ENCODE measurements around the gene LONP1.

LONP1 gene

DNA sequence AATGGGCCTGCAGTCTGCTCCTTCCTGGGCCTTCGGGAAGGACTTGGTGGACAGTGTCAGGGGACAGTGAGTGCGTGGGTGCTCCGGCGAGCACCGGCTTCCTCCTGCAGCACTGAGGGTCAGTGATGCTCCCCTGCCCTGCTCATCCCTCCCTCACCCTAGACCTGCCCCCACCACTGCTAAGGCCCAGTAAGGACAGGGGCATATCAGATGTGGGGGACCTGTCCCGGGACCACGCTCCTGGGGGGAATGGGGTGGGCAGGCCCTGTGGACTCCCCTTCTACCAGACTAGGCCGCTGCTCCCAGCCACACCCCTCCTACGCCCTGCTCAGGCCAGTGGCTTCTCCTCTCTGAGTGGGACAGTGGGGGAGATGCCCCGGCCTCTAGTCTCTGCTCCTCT is 42.8 kb downstream of the LONP1 start:
- DNase-seq, result no peak

DNA sequence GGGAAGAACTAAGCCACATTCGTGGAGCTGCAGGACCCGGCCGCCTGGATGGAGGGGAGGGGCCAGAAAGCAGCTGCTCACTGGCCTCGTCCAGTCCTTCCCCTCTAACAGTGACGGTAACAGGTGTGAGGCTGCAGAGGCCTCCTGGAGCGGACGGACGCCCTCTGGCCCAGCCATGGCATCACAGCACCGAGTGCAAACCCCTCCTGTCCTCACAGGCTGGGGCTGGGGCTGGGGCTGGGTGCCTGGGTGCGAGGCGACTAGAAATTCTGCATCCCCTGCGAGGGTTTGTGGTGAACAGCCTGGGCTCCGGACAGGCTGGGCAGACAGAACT is 43.2 kb downstream of the LONP1 start:
- no peak for DNase-seq

DNA sequence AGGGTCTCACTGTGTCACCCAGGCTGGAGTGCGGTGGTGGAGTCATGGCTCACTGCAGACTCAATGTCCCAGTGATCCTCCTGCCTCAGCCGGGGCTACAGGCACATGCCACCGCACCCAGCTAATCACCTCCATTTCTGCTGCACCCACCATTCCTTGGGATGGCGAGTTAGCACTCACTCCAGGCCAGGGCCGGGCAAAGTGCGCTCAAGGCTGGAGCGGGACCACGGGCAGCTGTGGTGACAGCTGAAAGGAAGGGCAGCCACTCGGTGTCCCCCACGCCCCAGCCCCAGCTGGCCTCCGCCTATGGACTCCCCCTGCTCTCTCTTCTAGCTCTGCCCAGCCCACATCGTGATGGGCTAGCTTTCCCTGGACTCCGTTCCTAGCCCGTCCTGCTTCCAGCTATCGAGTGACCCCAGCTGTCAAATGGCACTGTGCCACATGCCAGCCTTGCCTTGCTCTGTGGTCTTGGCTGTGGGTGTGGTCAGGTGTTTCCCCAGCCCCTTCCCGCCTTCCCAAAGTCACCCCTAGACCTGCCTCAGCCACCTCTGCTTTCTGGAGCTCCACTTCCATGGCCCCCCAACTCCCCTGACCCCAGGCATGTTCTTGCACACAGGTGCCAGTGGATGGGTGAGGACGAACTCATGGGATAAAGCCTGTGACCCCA is 43.7 kb downstream of the LONP1 start:
- DNase-seq, result no peak

DNA sequence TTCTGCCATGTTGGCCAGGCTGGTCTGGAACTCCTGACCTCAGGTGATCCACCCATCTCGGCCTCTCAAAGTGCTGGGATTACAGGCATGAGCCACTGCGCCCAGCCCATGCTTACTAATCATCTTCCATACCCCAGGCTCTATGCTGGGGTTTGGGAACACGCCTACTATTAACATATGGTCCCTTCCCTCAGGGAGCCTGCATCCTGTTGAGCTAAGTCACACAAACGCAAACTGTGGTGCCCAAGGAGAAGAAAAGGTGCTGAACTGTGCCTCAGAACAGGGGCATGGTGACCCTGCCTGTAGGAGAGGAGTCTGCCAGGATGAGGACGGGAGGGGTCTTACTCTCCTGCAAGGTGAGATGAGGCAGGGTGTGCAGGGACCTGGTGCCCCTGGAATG is 45.2 kb downstream of the LONP1 start:
- no peak for DNase-seq

DNA sequence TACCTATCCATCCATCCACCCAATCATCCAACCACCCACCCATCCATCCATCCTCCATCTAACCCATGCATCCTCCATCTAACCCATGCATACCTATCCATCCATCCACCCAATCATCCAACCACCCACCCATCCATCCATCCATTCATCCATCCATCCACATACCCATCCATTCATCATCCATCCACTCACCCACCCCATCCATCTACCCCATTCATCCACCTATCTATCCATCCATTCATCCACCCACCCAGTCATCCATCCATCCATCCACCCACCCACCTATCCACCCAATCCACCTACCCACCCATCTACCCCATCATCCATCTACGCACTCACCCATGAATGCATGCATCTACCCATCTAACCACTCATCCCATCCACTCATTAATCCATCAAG is 46.2 kb downstream of the LONP1 start:
- DNase-seq, result no peak

DNA sequence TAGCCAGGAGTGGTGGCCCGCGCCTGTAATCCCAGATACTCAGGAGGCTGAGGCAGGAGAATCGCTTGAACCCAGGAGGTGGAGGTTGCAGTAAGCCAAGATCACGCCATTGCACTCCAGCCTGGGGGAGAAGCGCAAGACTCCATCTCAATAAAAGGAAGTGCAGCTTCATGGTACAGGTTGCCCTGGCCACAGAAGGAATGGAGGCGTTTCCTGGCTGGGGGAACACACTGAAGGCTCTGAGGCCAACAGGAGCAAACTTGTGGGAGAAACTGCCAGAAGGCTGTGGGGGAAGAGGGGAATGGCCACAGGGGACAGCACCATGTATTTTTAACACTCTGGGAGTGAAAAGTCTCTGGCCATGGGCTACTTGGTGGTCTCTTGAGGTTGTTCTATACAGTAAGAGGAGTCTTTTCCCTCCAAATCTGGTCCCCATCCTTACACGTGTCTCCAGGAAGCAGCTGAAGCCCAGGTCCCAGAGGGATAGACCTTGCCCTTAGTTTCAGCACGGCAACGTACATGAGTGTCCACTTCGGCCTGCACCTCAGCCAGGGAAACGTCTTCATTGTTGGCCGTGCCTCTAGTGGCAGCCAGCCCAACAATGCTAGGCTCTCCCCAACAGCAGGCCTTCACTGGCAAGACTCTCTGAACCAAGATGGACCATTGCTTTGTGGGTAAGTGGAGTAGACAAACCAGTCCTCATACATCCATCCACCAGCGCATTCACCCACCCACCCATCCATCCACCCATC is 47.1 kb downstream of the LONP1 start:
- no peak for DNase-seq

DNA sequence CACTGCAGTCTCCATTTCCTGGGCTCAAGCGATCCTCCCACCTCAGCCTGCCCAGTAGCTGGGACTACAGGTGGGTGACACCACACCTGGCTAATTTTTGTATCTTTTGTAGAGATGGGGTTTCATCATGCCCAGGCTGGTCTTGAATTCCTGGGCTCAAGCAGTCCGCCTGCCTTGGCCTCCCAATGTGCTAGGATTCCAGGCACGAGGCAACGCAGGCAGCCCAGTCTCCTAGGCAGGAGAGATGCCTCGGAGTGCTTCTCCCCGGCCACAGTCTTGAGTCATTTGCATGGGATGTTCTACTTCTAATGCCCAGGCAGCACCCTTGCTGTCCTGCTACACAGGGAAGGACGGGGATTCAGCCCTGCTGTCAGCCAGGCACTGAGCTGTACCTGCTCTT is 48.3 kb downstream of the LONP1 start:
- no peak for DNase-seq

DNA sequence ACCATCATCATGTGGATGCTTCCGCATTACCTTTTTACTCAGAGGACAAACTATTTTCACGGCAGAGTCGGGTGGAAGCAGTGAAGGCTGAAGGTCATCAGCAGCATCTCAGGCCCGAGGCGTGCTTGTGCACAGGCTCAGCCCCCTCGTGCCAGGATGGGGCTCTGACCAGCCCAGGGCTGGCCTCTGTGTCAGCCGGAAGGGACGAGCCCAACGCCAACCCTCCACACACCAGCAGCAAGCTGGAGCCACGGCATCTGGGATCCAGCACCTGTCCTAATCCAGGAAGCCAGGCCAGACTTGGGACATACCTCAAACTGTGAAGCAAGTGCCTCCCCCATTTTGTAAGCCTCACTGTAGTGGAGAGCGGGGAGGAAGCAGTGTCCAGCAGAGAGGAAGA is 50.7 kb downstream of the LONP1 start:
- DNase-seq, result no peak

DNA sequence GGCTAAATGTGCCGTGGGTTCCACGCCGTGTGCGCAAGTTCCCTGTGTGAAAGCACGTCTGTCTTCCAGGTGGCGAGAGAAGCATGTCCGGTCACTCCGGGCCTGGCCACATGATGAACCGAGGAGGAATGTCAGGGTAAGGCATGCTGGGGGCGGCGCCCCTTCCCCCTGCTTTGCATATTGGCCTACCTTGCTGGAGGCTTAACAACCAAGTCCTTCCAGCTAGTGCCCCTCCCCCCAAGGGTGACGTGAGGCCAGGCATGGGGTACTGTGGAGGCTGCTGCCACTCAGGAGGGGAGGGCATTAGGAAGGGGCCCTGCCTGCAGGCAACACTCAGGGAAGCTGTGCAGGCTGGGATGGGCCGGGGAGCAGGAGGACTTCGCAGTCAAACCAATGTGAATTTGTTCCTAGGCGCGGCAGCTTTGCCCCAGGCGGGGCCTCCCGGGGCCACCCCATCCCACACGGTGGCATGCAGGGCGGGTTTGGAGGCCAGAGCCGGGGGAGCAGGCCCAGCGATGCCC is 52.1 kb downstream of the LONP1 start:
- DNase-seq, result no peak

DNA sequence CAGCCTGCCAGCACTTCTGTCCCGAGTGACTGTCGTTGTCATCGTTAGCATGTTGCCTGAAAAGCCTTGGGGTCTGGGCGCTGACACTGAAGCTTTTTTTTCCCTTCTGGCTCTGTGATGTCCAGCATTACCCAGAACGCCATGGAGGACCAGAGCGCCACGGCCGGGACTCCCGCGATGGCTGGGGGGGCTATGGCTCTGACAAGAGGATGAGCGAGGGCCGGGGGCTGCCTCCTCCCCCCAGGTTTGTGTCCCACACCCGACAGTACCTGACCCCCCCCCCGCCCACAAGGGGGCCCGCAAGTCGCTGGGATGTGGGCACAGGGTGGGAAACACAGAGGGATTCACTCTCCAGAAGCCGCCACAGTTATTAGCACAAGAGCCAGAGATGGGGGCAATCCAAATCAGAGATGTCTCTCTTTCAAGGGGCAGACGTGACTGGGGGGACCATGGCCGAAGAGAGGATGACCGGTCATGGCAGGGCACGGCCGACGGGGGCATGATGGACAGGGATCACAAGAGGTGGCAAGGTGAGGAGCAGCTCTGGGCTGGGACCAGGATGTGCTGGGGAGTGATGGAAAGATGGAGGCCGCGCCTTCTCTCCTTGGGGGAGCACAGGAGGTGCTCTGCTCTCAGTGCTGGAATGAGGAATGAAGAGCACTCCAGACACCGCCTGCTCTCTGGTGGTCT is 52.9 kb downstream of the LONP1 start:
- no peak for DNase-seq

DNA sequence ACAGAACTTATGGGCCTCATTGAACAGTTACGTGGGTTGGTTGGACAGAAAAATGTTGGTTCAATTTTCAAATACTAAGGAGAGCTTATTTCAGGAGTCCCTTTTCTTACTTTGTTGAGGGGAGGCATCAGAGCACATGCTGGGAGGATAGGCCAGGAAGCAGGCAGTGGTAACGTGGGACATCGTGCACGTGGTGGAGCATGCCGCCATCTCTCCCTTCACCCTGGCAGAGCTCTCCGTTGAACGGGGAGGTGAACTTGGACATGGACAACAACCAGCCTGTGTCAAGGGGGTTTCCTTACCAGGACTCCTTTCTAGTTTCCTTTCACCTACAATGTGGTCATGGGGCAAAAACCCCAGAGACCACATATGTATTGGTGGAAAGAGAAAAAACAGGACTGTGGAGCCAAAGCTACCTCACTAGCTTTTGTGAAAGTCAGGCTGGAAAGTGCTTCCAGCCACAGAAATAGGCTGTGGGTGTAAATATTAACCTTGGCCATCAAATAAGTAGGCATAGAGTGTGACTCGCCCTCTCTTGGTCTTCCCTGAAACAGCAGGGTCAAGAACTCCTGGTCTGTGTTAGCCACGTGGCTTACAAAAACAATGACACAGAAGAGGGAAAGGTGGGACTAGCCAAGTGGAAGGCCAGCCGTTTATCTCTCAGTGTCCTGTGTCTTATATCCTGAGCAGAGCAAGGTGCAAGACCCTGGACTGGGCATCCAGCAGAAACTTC is 54.0 kb downstream of the LONP1 start:
- DNase-seq, result no peak

DNA sequence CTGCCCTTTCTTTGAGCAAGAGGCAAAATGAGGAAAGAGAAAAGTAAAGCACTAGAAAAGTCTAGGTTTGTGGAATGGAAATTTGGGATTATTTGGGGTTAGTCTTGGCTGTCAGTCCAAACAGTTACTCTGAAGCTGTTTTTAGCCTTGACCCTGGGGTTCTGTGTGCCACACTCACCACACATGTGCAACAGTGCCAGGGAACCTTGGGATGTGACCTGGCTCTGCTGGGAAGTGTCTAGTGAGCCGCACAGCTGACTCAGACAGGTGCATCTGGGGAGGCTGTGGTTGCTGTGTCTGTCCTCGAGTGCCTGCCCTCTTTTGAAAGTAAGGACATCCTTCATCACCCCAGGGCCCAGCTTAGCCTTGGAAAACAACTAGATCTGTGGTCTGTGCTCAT is 55.4 kb downstream of the LONP1 start:
- DNase-seq, result no peak

DNA sequence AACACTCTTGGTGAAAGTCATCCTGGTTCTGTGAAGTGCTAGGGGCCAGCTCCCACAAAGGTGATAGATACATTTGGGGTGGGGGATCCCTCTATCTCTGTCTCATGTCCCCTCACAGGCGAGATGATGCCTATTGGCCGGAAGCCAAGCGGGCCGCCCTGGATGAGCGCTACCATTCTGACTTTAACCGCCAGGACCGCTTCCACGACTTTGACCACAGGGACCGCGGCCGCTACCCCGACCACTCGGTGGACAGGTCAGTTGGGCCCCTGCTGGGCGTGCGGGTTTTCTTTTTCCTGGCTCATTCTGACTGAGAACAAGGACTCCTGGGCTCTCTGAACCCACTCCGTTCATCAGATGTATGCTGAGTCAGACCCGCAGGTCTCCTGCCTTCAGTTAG is 56.0 kb downstream of the LONP1 start:
- no peak for DNase-seq

DNA sequence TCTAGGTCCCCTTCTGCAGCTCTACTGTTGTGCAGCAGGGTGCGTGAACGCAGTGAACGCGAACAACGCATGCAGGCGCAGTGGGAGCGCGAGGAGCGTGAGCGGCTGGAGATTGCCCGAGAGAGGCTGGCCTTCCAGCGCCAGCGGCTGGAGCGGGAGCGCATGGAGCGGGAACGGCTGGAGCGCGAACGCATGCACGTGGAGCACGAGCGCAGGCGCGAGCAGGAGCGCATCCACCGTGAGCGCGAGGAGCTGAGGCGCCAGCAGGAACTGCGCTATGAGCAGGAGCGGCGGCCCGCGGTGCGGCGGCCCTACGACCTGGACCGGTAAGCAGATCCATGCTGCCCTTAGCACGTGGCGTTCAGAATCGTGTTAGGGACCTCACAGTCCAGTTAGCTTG is 58.5 kb downstream of the LONP1 start:
- DNase-seq, result no peak

DNA sequence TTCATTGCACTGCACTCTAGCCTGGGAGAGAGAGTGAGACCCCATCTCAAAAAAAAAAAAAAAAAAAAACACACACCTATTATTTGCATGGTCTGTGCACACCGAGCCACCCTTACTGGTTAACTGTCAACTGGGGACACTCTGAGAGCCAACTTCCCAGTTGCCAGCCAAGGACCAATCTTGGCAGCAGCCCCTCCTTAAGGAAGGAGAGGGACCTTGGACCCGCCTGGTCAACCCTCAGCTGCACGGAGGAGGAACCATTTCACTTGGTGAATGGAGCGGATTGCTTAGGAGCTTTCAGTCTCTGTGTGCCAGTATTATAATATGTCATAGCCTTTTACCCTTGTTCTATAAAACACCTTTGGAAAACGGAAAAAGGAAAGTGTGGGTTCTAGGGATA is 64.5 kb downstream of the LONP1 start:
- no peak for DNase-seq

DNA sequence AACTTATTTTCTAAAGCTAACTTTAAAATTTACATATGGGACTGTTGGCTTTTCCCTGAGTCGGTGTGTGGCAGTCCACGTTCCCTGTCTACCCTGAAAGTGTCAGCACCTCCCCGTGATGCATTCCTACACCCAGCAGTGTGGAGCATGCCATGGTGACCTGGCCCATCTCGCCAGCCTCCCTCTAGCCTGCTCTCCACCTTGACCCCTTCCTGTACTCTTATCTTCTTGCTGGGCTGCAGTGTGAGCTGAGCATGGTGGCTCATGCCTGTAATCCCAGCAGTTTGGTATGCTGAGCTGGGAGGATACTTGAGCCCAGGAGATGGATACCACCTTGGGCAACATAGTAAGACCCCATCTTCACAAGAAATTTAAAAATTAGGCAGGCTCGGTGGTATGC is 65.0 kb downstream of the LONP1 start:
- DNase-seq, result no peak

DNA sequence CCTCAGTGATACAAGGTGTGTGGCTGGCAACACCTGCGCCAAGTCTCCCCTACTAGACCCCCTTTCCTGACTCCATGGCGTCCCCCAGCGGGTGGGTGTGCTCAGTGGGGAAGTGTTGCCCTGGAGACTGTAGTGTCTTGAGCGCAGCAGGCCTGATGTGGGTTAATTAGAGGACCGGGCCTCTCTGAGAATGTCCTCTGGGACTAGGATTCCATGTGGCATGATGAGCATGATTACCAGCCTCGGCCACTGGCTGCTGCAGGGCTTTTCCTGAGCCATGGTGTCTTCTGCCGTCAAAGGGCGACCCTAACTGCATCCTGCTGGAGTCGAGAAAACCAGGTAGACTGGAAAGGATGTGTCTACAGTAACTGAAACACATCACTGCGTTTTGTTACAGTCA is 67.7 kb downstream of the LONP1 start:
- DNase-seq, result no peak

DNA sequence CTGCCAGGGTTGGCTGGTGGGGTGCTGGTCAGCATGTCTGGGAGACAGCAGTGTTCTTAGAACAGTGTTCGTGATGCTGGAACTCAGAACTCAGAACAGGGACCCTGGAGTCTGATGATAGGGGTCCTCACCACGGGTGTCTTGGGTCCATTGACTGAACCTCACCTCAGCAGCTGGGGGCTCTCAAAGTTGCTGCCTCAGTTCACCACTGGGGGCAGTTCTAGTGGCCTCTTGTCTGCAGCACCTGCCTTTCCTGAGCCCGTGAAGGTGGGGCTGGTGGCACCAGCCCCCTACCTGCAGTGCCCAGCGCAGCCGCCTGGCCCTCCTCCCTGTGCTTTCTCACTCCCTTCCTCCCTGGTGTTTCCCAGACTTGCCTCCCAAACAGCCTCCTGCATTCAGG is 68.6 kb downstream of the LONP1 start:
- DNase-seq, result no peak

DNA sequence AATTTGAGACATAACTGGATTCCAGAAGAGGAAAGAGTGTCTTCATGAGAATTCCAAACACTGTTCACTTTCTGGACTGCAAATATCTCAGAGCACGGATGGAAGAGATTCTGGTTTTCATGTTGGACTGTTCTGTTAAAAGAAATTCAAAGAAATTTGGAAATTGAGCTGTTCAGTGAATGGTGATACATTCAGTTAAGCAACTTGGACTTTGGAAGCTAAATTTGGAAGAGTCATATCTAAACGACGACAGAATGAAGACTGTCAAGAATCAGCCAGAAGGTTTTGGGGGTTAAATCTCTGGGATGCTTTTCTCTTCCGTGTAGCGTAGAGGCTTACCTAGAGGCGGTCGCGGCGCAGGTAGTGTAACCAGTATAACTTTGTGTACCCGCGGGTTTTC is 71.5 kb downstream of the LONP1 start:
- no peak for DNase-seq

DNA sequence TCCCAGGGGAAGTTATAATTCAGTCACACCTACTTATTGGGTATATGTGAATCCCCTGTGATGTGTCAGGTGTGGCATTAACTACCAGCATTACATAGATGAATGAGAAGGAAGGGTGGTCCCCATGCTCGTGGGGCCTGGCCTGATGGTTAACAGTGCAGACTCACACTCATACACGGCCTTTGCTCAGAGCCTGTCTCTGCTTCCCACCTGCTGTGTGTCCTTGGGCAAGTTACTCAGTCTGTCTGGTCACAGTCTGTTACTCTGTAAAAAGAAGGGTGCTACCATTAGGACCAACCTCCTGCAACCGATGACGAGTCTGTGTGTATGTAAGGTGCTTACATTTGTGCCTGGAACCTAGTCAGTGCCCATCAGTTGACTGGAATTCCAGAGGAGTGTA is 73.2 kb downstream of the LONP1 start:
- no peak for DNase-seq

DNA sequence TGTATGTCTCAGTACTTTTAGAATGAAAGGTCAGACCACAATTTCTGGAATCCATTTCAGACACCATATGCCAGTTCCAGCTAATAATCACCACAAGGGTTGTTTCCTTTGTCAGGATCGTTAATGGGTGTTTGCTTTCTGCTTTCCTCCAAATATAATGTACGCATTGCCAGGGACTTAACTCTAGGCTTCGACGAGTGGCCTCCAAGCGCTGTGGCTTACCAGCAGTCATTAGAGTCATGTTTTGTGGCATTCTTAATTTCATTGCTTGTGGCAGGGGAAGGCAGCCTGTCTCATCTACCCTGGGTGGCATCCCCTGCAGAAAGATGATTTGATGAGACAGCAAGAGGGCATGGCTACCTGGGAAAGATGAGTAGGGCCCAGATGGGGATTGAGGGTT is 74.5 kb downstream of the LONP1 start:
- no peak for DNase-seq

DNA sequence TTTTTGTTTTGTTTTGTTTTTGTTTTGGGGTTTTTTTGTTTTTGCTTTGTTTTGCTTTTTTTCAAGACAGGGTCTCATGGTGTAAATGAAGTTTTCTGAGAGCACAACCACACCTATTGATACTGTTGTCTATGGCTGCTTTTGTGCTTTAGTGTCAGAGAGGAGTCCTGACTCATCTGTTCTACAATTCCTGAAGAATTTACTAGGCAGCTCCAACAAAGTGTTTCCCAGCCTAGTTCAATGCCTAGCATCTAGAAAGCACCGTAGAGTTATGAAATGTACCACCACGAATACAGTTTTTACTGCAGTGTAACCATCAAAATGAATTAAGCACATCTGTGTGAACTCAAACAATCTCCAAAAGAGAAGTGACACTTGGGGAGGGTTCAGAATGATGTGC is 75.9 kb downstream of the LONP1 start:
- no peak for DNase-seq

DNA sequence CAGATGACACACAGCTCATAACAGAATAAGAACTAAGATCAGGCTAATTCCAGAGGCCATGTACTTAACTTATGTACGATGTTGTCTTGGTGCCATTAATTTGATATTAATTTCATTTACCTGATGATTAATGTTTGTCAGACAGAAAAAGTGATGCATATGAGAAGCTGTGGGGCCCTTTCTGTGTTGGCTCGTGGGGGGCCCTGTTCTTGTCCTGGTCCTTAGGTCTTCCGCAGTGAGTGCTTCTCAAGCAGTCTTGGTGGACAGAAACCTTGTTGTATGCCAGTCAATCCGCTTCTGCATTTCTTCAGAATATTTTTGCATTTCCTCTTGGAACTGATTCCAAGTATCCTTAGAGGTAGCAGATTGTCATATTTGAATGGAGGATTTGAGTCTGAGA is 76.9 kb downstream of the LONP1 start:
- no peak for DNase-seq

DNA sequence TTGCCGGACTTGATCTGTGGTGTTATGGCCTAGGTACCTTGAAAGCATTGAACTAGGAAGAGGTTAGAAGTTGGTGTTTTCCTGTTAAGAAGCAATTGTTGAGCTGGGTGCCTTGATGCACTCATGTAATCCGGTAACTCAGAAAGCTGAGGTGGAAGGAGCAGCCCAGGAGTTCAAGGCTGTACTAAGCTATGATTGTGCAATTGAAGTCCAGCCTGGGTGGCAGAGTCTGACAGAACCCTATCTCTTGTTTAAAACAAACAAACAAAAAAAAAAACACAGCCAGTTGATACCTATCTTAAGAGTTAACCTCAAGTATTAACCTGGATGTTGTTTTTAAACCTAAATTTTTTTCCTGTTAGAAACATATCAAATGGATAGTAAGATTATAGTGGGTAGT is 77.7 kb downstream of the LONP1 start:
- no peak for DNase-seq

All from inflammatory macrophage treated with lipopolysaccharide for 4 hours (primary cell).